HUDEP-2 (cell line): Measurements from ENCODE around the gene CHN2.

Source experiments
- DNase-seq, 76 experiments: peaks; one replicate each; lab custom pipeline; 2025; ENCODE audit not compliant: unreplicated experiment in 76 of 76; lab: John Stamatoyannopoulos, UW

CHN2 gene

DNA sequence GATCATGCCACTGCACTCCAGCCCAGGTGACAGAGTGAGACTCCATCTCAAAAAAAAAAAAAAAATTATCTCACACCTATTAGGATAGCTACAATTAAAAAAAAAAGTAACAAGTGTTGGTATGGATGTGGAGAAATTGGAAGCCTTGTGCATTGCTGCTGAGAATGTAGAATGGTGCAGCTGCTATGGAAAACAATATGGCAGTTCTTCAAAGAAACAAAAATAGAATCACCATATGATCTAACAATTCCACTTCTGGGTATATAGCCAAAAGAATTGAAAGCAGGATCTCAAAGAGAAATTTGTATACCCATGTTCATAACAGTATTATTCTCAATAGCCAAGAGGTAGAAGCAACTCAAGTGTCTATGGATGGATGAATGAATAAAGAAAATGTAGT is 225.4 kb downstream of the CHN2 start:
- no peak for DNase-seq

GRCh38 chr7:29421010-29421956 is 226.7 kb downstream of the CHN2 start:
- no peak for DNase-seq

- no peak for DNase-seq
Observed at GRCh38 chr7:29422829-29423228, 228.3 kb downstream of the CHN2 start.

DNA sequence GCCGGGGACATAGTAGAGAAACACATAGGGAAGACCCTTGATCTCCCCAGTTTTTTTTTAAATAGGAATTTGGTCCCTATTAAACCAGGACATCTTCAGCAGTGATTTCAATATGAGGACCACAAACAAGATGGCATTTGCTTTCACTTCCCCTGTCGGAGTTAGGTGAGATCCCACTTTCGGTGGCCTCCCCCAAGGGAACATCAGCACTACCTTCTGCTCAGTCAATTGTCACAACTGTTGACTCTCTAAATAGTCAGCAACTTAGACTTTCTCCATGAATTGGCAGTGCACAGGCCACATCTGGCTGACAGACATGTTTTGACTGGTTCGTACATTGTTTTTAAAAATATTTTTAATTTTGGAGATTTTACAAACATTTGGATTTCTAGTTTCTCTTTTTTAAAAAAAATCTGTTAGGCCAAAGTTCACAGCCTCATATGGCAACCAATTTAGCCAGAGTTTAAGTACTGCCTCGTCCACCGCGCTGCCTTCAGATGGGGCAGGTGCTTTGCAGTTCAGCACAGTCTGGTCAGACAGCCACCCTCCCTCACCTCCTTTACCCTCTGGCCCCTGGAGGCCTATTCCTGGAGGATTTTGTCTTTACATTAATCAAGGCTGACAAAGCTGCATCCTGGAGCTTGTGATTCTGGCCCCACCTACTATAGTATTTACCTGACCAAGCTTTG is 229.9 kb downstream of the CHN2 start:
- DNase-seq, result no peak

GRCh38 chr7:29424984-29425309 is 230.4 kb downstream of the CHN2 start:
- DNase-seq, result no peak

GRCh38 chr7:29426587-29426986 is 232.0 kb downstream of the CHN2 start:
- no peak for DNase-seq

DNA sequence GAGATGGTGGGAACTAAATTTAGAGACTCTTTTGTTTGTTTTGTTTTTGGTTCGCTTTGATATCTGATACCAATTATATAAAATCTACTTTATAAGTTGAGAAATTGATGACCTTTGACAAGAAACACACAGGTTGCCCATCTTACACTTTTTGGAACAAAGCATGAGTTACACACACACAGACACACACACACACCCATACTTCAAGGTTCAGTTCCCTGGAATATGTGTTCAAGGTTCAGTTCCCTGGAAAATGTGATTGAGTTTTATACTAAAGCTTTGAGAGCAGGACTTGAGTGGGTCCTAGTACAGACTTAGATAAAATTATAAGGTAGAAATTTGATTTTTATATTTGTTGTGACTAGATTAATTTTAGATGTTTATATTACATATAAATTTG is 234.8 kb downstream of the CHN2 start:
- no peak for DNase-seq

- DNase-seq, result no peak
Observed at GRCh38 chr7:29430279-29430949, 235.8 kb downstream of the CHN2 start.

- no peak for DNase-seq
Observed at GRCh38 chr7:29431686-29432085, 237.1 kb downstream of the CHN2 start.

- no peak for DNase-seq
Observed at GRCh38 chr7:29432721-29433120, 238.1 kb downstream of the CHN2 start.

DNA sequence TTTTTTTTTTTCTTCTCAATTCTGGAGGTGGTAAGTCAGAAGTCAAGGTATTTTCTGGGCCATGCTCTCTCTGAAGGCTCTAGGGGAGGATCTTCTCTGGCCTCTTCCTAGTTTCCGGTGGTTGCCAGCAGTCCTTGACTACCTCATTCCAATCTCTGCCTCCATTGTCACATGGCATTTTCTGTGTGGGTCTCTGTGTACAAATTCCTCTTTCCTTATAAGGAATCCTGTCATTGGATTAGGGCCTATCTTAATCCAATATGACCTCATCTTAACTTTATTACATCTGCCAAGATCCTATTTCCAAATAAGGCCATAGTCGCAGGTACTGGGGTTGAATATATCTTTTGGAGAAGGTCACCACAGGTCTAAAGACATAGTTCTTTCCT is 239.8 kb downstream of the CHN2 start:
- DNase-seq, result no peak

DNA sequence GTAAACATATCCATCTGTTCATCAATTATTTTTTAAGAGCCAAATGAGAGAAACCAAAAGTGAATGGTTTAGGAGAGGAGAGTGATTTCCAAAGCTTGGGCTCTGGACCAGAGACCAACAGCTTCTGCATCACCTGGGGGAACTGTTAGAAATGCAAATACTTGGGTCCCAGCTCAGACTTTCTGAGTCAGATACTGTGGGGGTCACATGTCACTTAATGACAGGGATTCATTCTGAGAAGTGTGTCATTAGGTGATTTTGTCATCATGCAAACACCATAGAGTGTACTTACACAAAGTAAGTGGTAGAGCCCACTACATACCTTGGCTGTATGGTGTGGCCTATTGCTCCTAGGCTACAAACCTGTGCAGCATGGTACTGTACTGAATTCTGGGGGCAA is 240.6 kb downstream of the CHN2 start:
- no peak for DNase-seq

DNA sequence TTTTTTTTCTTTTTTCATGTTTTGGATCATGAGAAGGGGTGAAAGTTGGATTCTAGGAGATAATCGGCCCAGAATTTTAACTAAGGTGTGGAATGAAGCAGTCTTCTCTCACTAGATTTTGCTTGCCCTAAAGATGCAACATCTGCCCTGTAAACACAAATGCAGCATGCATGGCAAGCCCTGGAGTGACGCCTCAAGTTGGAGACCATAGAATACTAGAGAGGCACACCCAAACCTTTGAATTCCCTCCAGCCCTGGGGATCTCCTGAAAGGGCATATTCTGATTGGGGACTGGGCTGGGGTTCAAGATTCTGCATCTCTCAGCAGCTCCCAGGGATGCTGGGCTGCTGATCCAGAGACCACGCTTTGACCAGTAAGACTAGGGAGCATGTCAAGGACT is 241.3 kb downstream of the CHN2 start:
- no peak for DNase-seq

- DNase-seq, result no peak
Observed at GRCh38 chr7:29442146-29442545, 247.6 kb downstream of the CHN2 start.

- no peak for DNase-seq
Observed at GRCh38 chr7:29443552-29443951, 249.0 kb downstream of the CHN2 start.

DNA sequence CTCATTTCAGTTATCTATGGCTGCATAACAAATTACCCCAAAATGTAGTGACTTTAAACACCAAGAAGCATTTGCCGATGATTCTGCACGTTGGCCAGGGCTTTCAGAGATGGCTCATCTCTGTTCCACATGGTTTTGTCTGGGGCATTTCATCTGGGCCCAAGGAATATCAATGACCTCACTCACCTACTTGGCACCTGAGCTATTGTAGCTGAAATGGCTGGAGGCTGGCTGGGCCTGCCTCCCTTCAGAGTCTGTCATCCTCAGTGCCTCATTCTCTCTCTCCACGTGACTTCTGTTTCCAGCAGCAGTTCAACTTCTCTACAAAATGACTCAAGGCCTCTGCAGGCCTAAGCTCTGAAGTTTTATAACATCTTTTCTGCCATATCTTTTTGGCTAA is 249.7 kb downstream of the CHN2 start:
- no peak for DNase-seq

DNA sequence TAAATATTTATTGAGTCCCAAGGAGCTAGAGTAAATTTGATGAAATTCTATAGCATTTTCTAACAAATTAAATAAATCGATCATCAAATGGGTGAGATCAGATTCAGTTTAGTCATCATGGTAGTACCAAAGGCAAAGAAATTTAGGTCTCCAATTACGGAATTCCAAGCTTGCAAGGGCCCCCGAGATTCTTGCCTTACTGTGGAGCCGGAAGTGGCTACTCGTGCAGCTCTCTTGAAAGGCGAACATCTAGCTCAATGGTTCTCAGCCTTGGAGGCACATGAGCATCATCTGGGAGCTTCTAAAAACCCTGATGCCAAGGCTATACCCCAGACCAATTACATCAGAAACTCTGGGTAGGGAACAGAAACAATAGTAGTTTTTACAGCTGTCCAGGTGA is 251.2 kb downstream of the CHN2 start:
- DNase-seq, result no peak

- DNase-seq, result no peak
Observed at GRCh38 chr7:29447828-29448227, 253.3 kb downstream of the CHN2 start.

- no peak for DNase-seq
Observed at GRCh38 chr7:29449569-29450260, 255.1 kb downstream of the CHN2 start.

- no peak for DNase-seq
Observed at GRCh38 chr7:29453021-29453420, 258.4 kb downstream of the CHN2 start.

GRCh38 chr7:29454464-29454863 is 259.9 kb downstream of the CHN2 start:
- no peak for DNase-seq
